Neural progenitor cell (in vitro differentiated cells): Measurements from ENCODE around the gene SDF4. TPM values are rescaled to one million over a fixed set of nuclear protein-coding genes. Genes with fewer than 3 reads are reported as not detected.
"Not testable (repeated sequence)": the region's sequence is repeated elsewhere in the genome, so short reads cannot be mapped to it uniquely, and the experiment has no call there.

Experiments
- DNase-seq: peaks from one replicate; pipeline ENCODE4 v3.0.0-alpha.2; 2016; ENCODE audit warnings: low spot score
- H2AFZ ChIP-seq: fragments of 200-600 bp; sonication (generic); replicated peaks from 2 replicates; pipeline ENCODE4 v1.6.1; 2016; ENCODE audit warnings: antibody characterized with exemption
- H3F3A ChIP-seq: fragments of 200-600 bp; sonication (generic); 2 replicates; pipeline ENCODE4 v1.6.1; 2016; ENCODE audit warnings: antibody characterized with exemption, low read depth
- H3K27ac ChIP-seq: fragments of 200-600 bp; sonication (generic); 2 replicates; pipeline ENCODE4 v1.5.1; 2016; ENCODE audit warnings: mild to moderate bottlenecking
- H3K27me3 ChIP-seq: fragments of 200-600 bp; sonication (generic); 2 replicates; pipeline ENCODE4 v1.6.1; 2016; ENCODE audit warnings: mild to moderate bottlenecking, moderate library complexity
- H3K36me3 ChIP-seq: fragments of 200-600 bp; sonication (generic); 2 replicates; pipeline ENCODE4 v1.5.1; 2016
- H3K4me1 ChIP-seq: fragments of 200-600 bp; sonication (generic); 2 replicates; pipeline ENCODE4 v1.6.1; 2016; ENCODE audit warnings: mixed run types
- H3K4me2 ChIP-seq: fragments of 200-600 bp; sonication (generic); 2 replicates; pipeline ENCODE4 v1.6.1; 2016
- H3K4me3 ChIP-seq: fragments of 200-600 bp; sonication (generic); 2 replicates; pipeline ENCODE4 v1.5.1; 2016
- H3K79me2 ChIP-seq: fragments of 200-600 bp; sonication (generic); 2 replicates; pipeline ENCODE4 v1.6.1; 2016; ENCODE audit warnings: low read depth
- H3K9ac ChIP-seq: fragments of 200-600 bp; sonication (generic); 2 replicates; pipeline ENCODE4 v1.6.1; 2016
- H3K9me3 ChIP-seq: fragments of 200-600 bp; sonication (generic); 2 replicates; pipeline ENCODE4 v1.5.1; 2016; ENCODE audit warnings: low read depth
- H4K20me1 ChIP-seq: fragments of 200-600 bp; sonication (generic); 2 replicates; pipeline ENCODE4 v1.6.1; 2016; ENCODE audit warnings: low read depth
- H3K27ac Mint-ChIP-seq: 3 replicates; pipeline ENCODE4 v1.8.0; 2021; ENCODE audit warnings: mixed read lengths
- H3K27me3 Mint-ChIP-seq: 2 replicates; pipeline ENCODE4 v1.8.0; 2022; ENCODE audit warnings: low read depth, mild to moderate bottlenecking, inconsistent platforms, moderate library complexity, mixed read lengths; ENCODE audit not compliant: insufficient read depth
- H3K36me3 Mint-ChIP-seq: 3 replicates; pipeline ENCODE4 v1.8.0; 2021; ENCODE audit warnings: mixed read lengths
- H3K4me1 Mint-ChIP-seq: 3 replicates; pipeline ENCODE4 v1.8.0; 2021; ENCODE audit warnings: mixed read lengths
- H3K4me3 Mint-ChIP-seq: 3 replicates; pipeline ENCODE4 v1.8.0; 2021; ENCODE audit warnings: mild to moderate bottlenecking, moderate library complexity, mixed read lengths
- H3K9me3 Mint-ChIP-seq: 3 replicates; pipeline ENCODE4 v1.8.0; 2020; ENCODE audit warnings: mixed read lengths
- EZH2 ChIP-seq: fragments of 200-600 bp; sonication (generic); IDR thresholded peaks from 2 replicates; pipeline ENCODE4 v1.6.1; 2017; ENCODE audit warnings: antibody characterized with exemption, mild to moderate bottlenecking, moderate library complexity
- EZH2phosphoT487 ChIP-seq: fragments of 200-600 bp; sonication (generic); IDR thresholded peaks from 2 replicates; pipeline ENCODE4 v1.6.1; 2017; ENCODE audit warnings: antibody characterized with exemption
- total RNA-seq: library from RNA; depleted of rRNA; stranded (reverse); fragments of >200 nt; gene quantifications from 2 replicates; pipeline ENCODE4 v1.2.3, GENCODE V29; 2015; ENCODE audit warnings: low replicate concordance
- TF ChIP-seq, protein P1 (sequence below): fragments of 200-600 bp; sonication (generic); IDR thresholded peaks from 2 replicates; pipeline ENCODE4 v1.5.1; 2017; ENCODE audit warnings: antibody characterized with exemption, mild to moderate bottlenecking

Gene SDF4
- total RNA-seq, 1 donor from 2014 or later: 16.6 TPM

DNA sequence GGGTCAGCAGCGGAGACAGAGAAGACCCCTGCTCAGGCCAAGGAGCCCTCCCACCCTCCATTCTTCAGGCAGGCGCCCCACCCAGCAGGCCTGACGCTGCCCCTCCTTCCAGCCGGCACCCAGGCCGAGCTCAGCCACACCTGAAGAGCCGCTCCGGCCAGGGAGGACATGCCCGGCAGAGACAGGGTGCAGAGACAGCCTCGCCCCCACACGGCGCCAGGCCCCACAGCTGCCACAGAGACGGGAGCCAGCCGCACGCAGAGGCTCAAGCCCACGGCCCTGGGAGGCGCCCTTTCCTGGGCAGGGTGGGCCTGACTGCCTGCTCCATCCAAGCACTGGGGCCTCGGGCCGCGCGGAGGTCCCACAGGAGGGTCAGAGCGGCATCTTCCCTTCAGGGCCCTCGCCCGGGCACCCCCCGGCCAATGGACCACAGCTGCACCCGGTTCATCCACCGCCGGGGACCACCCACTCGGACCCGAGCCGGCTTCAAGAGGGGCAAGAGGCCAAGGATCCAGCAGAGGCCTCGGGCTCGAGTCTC is 52.9 kb downstream of the SDF4 start:
- Mint-ChIP-seq H3K4me1 (peaks cover 21% of the 10 kb centered on the region), H3K36me3 (no peaks in the 10 kb centered on the region), H3K27ac (no peak overlapping the region), H3K4me3 (no peak overlapping the region), H3K9me3 (no peaks in the 10 kb centered on the region), H3K27me3 (peaks cover 15% of the 10 kb centered on the region)
- Histone ChIP-seq H3K4me1 (peaks cover 3% of the 10 kb centered on the region), H3K9ac (no peak overlapping the region), H3K4me3 (no peak overlapping the region), H3K27me3 (peaks cover 33% of the 10 kb centered on the region), H4K20me1 (no peaks in the 10 kb centered on the region), H3F3A (peaks cover 4% of the 10 kb centered on the region), H3K4me2 (no peak overlapping the region), H3K27ac (no peak overlapping the region), H3K79me2 (no peaks in the 10 kb centered on the region), H3K36me3 (no peaks in the 10 kb centered on the region), H3K9me3 (no peaks in the 10 kb centered on the region), H2AFZ (no peak overlapping the region)
- TF ChIP-seq EZH2phosphoT487 (no peak), EZH2 (no peak)
- TF ChIP-seq, protein P1, sequence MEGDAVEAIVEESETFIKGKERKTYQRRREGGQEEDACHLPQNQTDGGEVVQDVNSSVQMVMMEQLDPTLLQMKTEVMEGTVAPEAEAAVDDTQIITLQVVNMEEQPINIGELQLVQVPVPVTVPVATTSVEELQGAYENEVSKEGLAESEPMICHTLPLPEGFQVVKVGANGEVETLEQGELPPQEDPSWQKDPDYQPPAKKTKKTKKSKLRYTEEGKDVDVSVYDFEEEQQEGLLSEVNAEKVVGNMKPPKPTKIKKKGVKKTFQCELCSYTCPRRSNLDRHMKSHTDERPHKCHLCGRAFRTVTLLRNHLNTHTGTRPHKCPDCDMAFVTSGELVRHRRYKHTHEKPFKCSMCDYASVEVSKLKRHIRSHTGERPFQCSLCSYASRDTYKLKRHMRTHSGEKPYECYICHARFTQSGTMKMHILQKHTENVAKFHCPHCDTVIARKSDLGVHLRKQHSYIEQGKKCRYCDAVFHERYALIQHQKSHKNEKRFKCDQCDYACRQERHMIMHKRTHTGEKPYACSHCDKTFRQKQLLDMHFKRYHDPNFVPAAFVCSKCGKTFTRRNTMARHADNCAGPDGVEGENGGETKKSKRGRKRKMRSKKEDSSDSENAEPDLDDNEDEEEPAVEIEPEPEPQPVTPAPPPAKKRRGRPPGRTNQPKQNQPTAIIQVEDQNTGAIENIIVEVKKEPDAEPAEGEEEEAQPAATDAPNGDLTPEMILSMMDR: no peak
- DNase-seq: peak; percentile 1

DNA sequence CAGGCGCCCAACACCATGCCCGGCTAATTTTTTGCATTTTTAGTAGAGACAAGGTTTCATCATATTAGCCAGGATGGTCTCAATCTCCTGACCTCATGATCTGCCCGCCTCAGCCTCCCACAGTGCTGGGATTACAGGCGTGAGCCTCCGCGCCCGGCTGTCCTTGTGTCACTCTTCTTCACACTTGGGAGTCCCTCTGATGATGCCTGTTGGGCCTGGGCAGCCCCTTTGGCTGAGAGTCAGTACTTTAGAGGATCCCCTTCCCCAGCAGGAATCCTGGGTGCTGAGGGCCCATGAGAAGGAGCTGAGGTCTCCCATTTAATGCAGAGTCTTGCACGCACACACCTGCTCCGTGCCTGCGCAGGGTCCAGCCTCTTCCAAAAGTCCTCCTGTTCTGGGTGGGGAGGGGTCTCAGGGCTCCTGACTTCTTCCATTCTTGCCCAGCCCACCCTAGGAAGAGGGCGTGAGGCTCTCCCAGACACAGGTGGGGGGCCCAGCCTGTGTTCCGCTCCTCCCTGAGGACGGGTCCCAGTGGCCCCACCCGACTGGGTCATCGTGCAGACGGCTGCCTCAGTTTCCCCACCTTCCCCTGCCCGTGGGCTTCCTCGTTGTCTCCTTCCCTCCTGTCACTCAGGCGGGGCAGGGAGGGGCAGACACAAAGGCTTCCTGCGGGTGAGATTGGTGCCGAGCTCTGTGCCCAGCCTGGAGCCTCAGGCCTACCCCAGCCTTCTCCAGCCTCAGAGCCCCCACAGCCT is 54.2 kb downstream of the SDF4 start:
- peak; percentile 1 for DNase-seq
- Mint-ChIP-seq H3K27ac (no peak overlapping the region), H3K9me3 (no peaks in the 10 kb centered on the region), H3K4me1 (peaks cover 27% of the 10 kb centered on the region), H3K36me3 (no peaks in the 10 kb centered on the region), H3K4me3 (no peak overlapping the region), H3K27me3 (peaks cover 13% of the 10 kb centered on the region)
- Histone ChIP-seq H3K4me3 (no peak overlapping the region), H3K36me3 (no peaks in the 10 kb centered on the region), H3F3A (peaks cover 4% of the 10 kb centered on the region), H3K4me2 (no peak overlapping the region), H3K27me3 (peaks cover 33% of the 10 kb centered on the region), H3K9ac (no peak overlapping the region), H3K79me2 (no peaks in the 10 kb centered on the region), H2AFZ (no peak overlapping the region), H4K20me1 (no peaks in the 10 kb centered on the region), H3K9me3 (no peaks in the 10 kb centered on the region), H3K27ac (no peak overlapping the region), H3K4me1 (peaks cover 13% of the 10 kb centered on the region)
- TF ChIP-seq, protein P1: no peak
- no peak for TF ChIP-seq EZH2phosphoT487
- TF ChIP-seq EZH2: no peak

DNA sequence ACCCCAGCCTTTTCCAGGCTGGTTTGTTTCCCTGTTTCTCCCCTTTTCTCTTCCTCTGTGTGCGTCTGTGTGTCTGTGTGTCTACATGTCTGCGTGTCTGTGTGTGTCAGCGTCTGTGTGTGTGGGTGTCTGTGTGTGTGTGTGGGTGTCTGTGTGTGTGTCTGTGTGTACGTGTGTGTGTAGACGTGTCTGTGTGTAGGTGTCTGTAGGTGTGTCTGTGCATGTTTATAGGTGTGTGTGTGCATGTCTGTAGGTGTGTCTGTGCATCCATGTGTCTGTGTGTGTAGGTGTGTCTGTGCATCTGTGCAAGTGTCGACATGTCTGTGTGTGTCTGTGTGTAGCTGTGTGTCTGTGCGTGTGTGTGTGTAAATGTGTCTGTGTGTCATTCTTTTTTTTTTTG is 54.9 kb downstream of the SDF4 start:
- H3K36me3 Mint-ChIP-seq: no peaks in the 10 kb centered on the region
- Histone ChIP-seq H3F3A (peaks cover 4% of the 10 kb centered on the region), H2AFZ (no peak overlapping the region), H3K79me2 (no peaks in the 10 kb centered on the region), H3K27ac (no peak overlapping the region), H3K9ac (no peak overlapping the region), H3K4me2 (no peak overlapping the region), H3K9me3 (no peaks in the 10 kb centered on the region), H3K27me3 (peaks cover 33% of the 10 kb centered on the region), H3K4me3 (no peak overlapping the region), H3K36me3 (no peaks in the 10 kb centered on the region), H3K4me1 (peaks cover 13% of the 10 kb centered on the region), H4K20me1 (no peaks in the 10 kb centered on the region)
- H3K27ac Mint-ChIP-seq: no peak overlapping the region
- TF ChIP-seq EZH2: no peak
- peaks cover 24% of the 10 kb centered on the region for H3K4me1 Mint-ChIP-seq
- peak overlapping the region; percentile 22 for H3K4me3 Mint-ChIP-seq
- peaks cover 14% of the 10 kb centered on the region for H3K27me3 Mint-ChIP-seq
- H3K9me3 Mint-ChIP-seq: no peaks in the 10 kb centered on the region
- no peak for DNase-seq

DNA sequence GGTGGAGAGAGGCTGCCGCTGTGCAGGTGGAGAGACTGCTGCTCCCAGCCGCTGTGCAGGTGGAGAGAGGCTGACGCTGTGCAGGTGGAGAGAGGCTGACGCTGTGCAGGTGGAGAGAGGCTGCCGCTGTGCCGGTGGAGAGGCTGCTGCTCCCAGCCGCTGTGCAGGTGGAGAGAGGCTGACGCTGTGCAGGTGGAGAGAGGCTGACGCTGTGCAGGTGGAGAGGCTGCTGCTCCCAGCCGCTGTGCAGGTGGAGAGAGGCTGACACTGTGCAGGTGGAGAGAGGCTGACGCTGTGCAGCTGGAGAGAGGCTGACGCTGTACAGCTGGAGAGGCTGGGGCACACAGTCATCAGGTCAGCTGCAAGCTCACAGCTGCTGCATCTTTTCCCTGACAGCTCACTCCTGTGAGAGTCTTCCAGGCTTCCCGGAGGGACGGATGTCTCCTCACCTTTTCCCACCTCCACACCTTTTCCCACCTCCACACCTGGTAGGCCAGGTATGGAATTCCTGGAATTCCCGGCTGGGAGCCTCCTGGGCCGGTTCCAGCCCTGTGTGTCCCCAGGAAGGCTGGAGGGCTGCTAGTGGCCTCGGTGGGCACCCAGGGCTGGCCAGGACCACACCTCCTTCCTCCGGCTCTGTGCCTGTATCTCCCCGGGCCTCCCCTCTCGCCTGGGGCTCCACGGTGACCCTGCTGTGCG is 55.6 kb downstream of the SDF4 start:
- Histone ChIP-seq H3K27me3 (peaks cover 33% of the 10 kb centered on the region), H3K4me1 (peaks cover 13% of the 10 kb centered on the region), H3K4me2 (peak overlapping the region; percentile 4)
- not testable (repeated sequence) for H3K4me3 ChIP-seq, H3K9me3 Mint-ChIP-seq, H3K27ac Mint-ChIP-seq, H2AFZ ChIP-seq, H3K9ac ChIP-seq, H3K9me3 ChIP-seq, H3K36me3 Mint-ChIP-seq, H3K27ac ChIP-seq, H4K20me1 ChIP-seq, H3K36me3 ChIP-seq, H3K79me2 ChIP-seq, H3F3A ChIP-seq, H3K4me3 Mint-ChIP-seq
- peaks cover 22% of the 10 kb centered on the region for H3K4me1 Mint-ChIP-seq
- peak; percentile 9 for DNase-seq
- peaks cover 14% of the 10 kb centered on the region for H3K27me3 Mint-ChIP-seq
